MCF 10A (cell line): ENCODE data around the gene ACAP3. TPM values are rescaled to one million over a fixed set of nuclear protein-coding genes. Genes with fewer than 3 reads are reported as not detected.
"Not testable (repeated sequence)": the region's sequence is repeated elsewhere in the genome, so short reads cannot be mapped to it uniquely, and the experiment has no call there.

ENCODE experiments used
- BruUV-seq: library from RNA; stranded (reverse); fragments of 400-500 nt; replicated peaks from 2 replicates; lab custom pipeline; 2021; lab: Mats Ljungman, UMichigan
- CTCF ChIA-PET: fragments of 300-600 bp; sonication (Branson Sonifier 250); formaldehyde crosslinking; extraction: SDS; loops from one replicate; lab custom pipeline; 2021; ENCODE audit warnings: antibody characterized with exemption, inconsistent platforms; lab: Yijun Ruan, JAX
- POLR2A ChIA-PET: fragments of 300-600, 350-650 bp; sonication (Branson Sonifier 250); formaldehyde crosslinking; extraction: SDS; loops from one replicate; lab custom pipeline; 2020; ENCODE audit warnings: antibody characterized with exemption, inconsistent platforms; lab: Yijun Ruan, JAX
- DNase-seq: peaks from one replicate; pipeline ENCODE4 v3.0.0-alpha.2; 2018; ENCODE audit not compliant: unreplicated experiment
- H3K27ac Mint-ChIP-seq: one replicate; pipeline ENCODE4 v1.8.0; 2022; ENCODE audit warnings: mild to moderate bottlenecking, low read depth, mixed read lengths; ENCODE audit not compliant: unreplicated experiment
- H3K27me3 Mint-ChIP-seq: one replicate; pipeline ENCODE4 v1.8.0; 2022; ENCODE audit warnings: mixed read lengths; ENCODE audit not compliant: insufficient read depth, unreplicated experiment
- H3K36me3 Mint-ChIP-seq: one replicate; pipeline ENCODE4 v1.8.0; 2022; ENCODE audit warnings: mild to moderate bottlenecking, moderate library complexity, mixed read lengths; ENCODE audit not compliant: insufficient read depth, unreplicated experiment
- H3K4me1 Mint-ChIP-seq: one replicate; pipeline ENCODE4 v1.8.0; 2022; ENCODE audit warnings: mixed read lengths; ENCODE audit not compliant: insufficient read depth, unreplicated experiment
- H3K4me3 Mint-ChIP-seq: one replicate; pipeline ENCODE4 v1.8.0; 2022; ENCODE audit warnings: mild to moderate bottlenecking, moderate library complexity, mixed read lengths; ENCODE audit not compliant: unreplicated experiment
- H3K9me3 Mint-ChIP-seq: one replicate; pipeline ENCODE4 v1.8.0; 2022; ENCODE audit warnings: mixed read lengths; ENCODE audit not compliant: unreplicated experiment
- intact Hi-C: fragments of 100-400 bp; cut with micrococcal nuclease; formaldehyde crosslinking; loops from 2 replicates; pipeline ENCODE4 v1.14.1; 2022
- total RNA-seq: library from RNA; stranded (reverse); gene quantifications from 2 replicates; pipeline ENCODE4 v1.2.3, GENCODE V29; 2022
- TF ChIP-seq, protein P1 (sequence below): fragments of 200-600 bp; IDR thresholded peaks from one replicate; pipeline ENCODE4 v1.8.0; 2022; ENCODE audit warnings: antibody characterized with exemption, mild to moderate bottlenecking; ENCODE audit not compliant: unreplicated experiment

ACAP3 gene
- total RNA-seq, 1 experiment from 2014 or later: 33.5 TPM

DNA sequence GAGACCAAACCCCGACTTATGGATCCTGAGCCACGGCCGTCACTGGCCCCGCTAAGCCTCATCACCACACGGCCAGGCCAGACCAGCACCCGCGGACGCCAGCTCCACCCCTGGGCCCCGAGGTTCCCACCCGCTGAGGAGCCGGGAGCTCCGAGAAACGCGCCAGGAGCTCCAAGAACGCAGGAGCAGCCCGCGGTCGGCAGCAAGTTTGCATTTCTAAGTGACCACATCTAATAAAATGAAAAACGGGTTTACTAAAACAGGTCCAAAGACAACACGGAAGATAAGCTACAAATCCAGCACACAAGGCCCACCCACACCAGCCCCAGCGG lies 53.1 kb downstream of the ACAP3 start:
- BruUV-seq: no TSS peak
- H3K4me3 Mint-ChIP-seq: no peak overlapping the region
- CTCF ChIA-PET: no interaction called here
- peaks cover 18% of the 10 kb centered on the region for H3K4me1 Mint-ChIP-seq
- TF ChIP-seq, protein P1, sequence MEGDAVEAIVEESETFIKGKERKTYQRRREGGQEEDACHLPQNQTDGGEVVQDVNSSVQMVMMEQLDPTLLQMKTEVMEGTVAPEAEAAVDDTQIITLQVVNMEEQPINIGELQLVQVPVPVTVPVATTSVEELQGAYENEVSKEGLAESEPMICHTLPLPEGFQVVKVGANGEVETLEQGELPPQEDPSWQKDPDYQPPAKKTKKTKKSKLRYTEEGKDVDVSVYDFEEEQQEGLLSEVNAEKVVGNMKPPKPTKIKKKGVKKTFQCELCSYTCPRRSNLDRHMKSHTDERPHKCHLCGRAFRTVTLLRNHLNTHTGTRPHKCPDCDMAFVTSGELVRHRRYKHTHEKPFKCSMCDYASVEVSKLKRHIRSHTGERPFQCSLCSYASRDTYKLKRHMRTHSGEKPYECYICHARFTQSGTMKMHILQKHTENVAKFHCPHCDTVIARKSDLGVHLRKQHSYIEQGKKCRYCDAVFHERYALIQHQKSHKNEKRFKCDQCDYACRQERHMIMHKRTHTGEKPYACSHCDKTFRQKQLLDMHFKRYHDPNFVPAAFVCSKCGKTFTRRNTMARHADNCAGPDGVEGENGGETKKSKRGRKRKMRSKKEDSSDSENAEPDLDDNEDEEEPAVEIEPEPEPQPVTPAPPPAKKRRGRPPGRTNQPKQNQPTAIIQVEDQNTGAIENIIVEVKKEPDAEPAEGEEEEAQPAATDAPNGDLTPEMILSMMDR: no peak
- no peak overlapping the region for H3K27ac Mint-ChIP-seq
- no peaks in the 10 kb centered on the region for H3K9me3 Mint-ChIP-seq
- DNase-seq: no peak
- intact Hi-C loops: no loop called here
- POLR2A ChIA-PET: no interaction called here
- no peaks in the 10 kb centered on the region for H3K27me3 Mint-ChIP-seq
- H3K36me3 Mint-ChIP-seq: peaks cover 60% of the 10 kb centered on the region

GRCh38 chr1:1253972-1254666 lies 53.6 kb downstream of the ACAP3 start:
- intact Hi-C loops: no loop called here
- TF ChIP-seq, protein P1: no peak
- H3K36me3 Mint-ChIP-seq: peaks cover 55% of the 10 kb centered on the region
- BruUV-seq: no TSS peak
- CTCF ChIA-PET: no interaction called here
- POLR2A ChIA-PET: no interaction called here
- H3K4me3 Mint-ChIP-seq: no peak overlapping the region
- no peaks in the 10 kb centered on the region for H3K9me3 Mint-ChIP-seq
- DNase-seq: no peak
- peaks cover 13% of the 10 kb centered on the region for H3K4me1 Mint-ChIP-seq
- no peaks in the 10 kb centered on the region for H3K27me3 Mint-ChIP-seq
- no peak overlapping the region for H3K27ac Mint-ChIP-seq

GRCh38 chr1:1253314-1253713 lies 54.4 kb downstream of the ACAP3 start:
- TF ChIP-seq, protein P1: no peak
- intact Hi-C loops: no loop called here
- no peak for DNase-seq
- no peak overlapping the region for H3K4me3 Mint-ChIP-seq
- CTCF ChIA-PET: no interaction called here
- POLR2A ChIA-PET: no interaction called here
- no peaks in the 10 kb centered on the region for H3K27me3 Mint-ChIP-seq
- H3K36me3 Mint-ChIP-seq: peaks cover 48% of the 10 kb centered on the region
- no TSS peak for BruUV-seq
- peaks cover 7% of the 10 kb centered on the region for H3K4me1 Mint-ChIP-seq
- no peak overlapping the region for H3K27ac Mint-ChIP-seq
- H3K9me3 Mint-ChIP-seq: no peaks in the 10 kb centered on the region

- POLR2A ChIA-PET: interaction anchor here (0.6 to 2.1 kb wide), 9 partner anchors 10 to 230 kb away, joined by 3 to 9 read pairs (median 3); no protein-coding TSS in a partner anchor
- peak overlapping the region; percentile 64 for H3K27ac Mint-ChIP-seq
- TF ChIP-seq, protein P1: no peak
- DNase-seq: peak; percentile 77
- intact Hi-C loops: no loop called here
- H3K9me3 Mint-ChIP-seq: no peaks in the 10 kb centered on the region
- peaks cover 35% of the 10 kb centered on the region for H3K36me3 Mint-ChIP-seq
- CTCF ChIA-PET: interaction anchor here (0.6 to 1.4 kb wide), 6 partner anchors 9 to 139 kb away, joined by 3 to 9 read pairs (median 3); no protein-coding TSS in a partner anchor
- no peak overlapping the region for H3K4me3 Mint-ChIP-seq
- BruUV-seq: no TSS peak
- peaks cover 6% of the 10 kb centered on the region for H3K4me1 Mint-ChIP-seq
- H3K27me3 Mint-ChIP-seq: no peaks in the 10 kb centered on the region
These were observed 56.9 kb downstream of the ACAP3 start for GRCh38 chr1:1250786-1251284.

- H3K9me3 Mint-ChIP-seq, H3K4me3 Mint-ChIP-seq, H3K4me1 Mint-ChIP-seq, CTCF ChIA-PET, H3K27me3 Mint-ChIP-seq, intact Hi-C loops, BruUV-seq, DNase-seq, POLR2A ChIA-PET, H3K27ac Mint-ChIP-seq: not testable (repeated sequence)
- peaks cover 14% of the 10 kb centered on the region for H3K36me3 Mint-ChIP-seq
These were observed 59.5 kb downstream of the ACAP3 start for GRCh38 chr1:1248009-1248913.
